Endothelial cell of umbilical vein (primary cell): Measurements from ENCODE around the gene PTGES3L. TPM values are rescaled to one million over a fixed set of nuclear protein-coding genes. Genes with fewer than 3 reads are reported as not detected.

ENCODE experiments used
- BruUV-seq: library from RNA; stranded (reverse); fragments of 400-500 nt; replicated peaks from 2 replicates; lab custom pipeline; 2021; lab: Mats Ljungman, UMichigan
- CTCF ChIA-PET: fragments of 300-600, 350-600 bp; sonication (Branson Sonifier 250); formaldehyde crosslinking; loops from one replicate; lab custom pipeline; 2021; ENCODE audit warnings: antibody characterized with exemption, inconsistent platforms; lab: Charles Lee
- POLR2A ChIA-PET: fragments of 300-600, 350-600 bp; sonication (Branson Sonifier 250); formaldehyde crosslinking; loops from one replicate; lab custom pipeline; 2021; ENCODE audit warnings: antibody characterized with exemption, inconsistent platforms; lab: Charles Lee
- DNase-seq: peaks from one replicate; pipeline ENCODE4 v3.0.0-alpha.2; 2011; ENCODE audit warnings: low read depth, low spot score
- FAIRE-seq: peaks from 2 replicates; lab custom pipeline; 2011; peaks lifted over from hg19 to GRCh38; lab: Jason Lieb, UNC
- H2AFZ ChIP-seq: 2 replicates; pipeline ENCODE4 v1.6.0; 2012; ENCODE audit warnings: low read depth, low read length, control low read depth, inconsistent platforms
- H3K27ac ChIP-seq: 2 replicates; pipeline ENCODE4 v1.5.1; 2011; ENCODE audit warnings: low read depth, mild to moderate bottlenecking, control low read depth, low read length, moderate library complexity; ENCODE audit not compliant: insufficient read depth
- H3K27me3 ChIP-seq, 2 experiments: 2 replicates each; pipeline versions ENCODE4 v1.6.0 to v1.6.1; 2011; ENCODE audit warnings: low read length in 2 of 2, mixed read lengths in 1 of 2; ENCODE audit not compliant: control insufficient read depth in 2 of 2, insufficient read depth in 2 of 2
- H3K36me3 ChIP-seq, 2 experiments: 2 replicates in 1 of 2; 3 replicates in 1 of 2; pipeline ENCODE4 v1.5.1; 2011; ENCODE audit warnings: low read length in 2 of 2, mild to moderate bottlenecking in 1 of 2, moderate library complexity in 1 of 2; ENCODE audit not compliant: control insufficient read depth in 2 of 2, insufficient read depth in 2 of 2; ENCODE audit errors: extremely low read depth in 1 of 2
- H3K4me1 ChIP-seq: 3 replicates; pipeline ENCODE4 v1.5.1; 2011; ENCODE audit warnings: mild to moderate bottlenecking, low read length; ENCODE audit not compliant: control insufficient read depth, insufficient read depth; ENCODE audit errors: extremely low read depth
- H3K4me2 ChIP-seq: 2 replicates; pipeline ENCODE4 v1.6.1; 2011; ENCODE audit warnings: low read length, control low read depth, mixed read lengths; ENCODE audit not compliant: insufficient read depth
- H3K4me3 ChIP-seq, 3 experiments: fragments of 200-600 bp in 1 of 3; sonication (generic), shearing (Covaris generic) in 1 of 3; replicated peaks in 1 of 3; 2 replicates each; pipeline ENCODE4 v1.5.1; 2011 to 2016; ENCODE audit warnings: control low read depth in 3 of 3, low read length in 3 of 3, mild to moderate bottlenecking in 2 of 3, inconsistent platforms in 1 of 3, low read depth in 1 of 3, moderate library complexity in 1 of 3; ENCODE audit not compliant: insufficient read depth in 1 of 3
- H3K79me2 ChIP-seq: 2 replicates; pipeline ENCODE4 v1.6.0; 2012; ENCODE audit warnings: low read length, inconsistent platforms; ENCODE audit not compliant: control insufficient read depth, insufficient read depth
- H3K9ac ChIP-seq: replicated peaks from 2 replicates; pipeline ENCODE3; 2011; ENCODE audit warnings: low read length, control low read depth; ENCODE audit not compliant: insufficient read depth; ENCODE audit errors: extremely low read depth
- H3K9me1 ChIP-seq: replicated peaks from 3 replicates; pipeline ENCODE4 v1.6.0; 2011; ENCODE audit warnings: mild to moderate bottlenecking, low read length; ENCODE audit not compliant: control insufficient read depth, insufficient read depth; ENCODE audit errors: extremely low read depth
- H3K9me3 ChIP-seq: replicated peaks from 2 replicates; pipeline ENCODE4 v1.5.1; 2012; ENCODE audit warnings: low read length, inconsistent platforms; ENCODE audit not compliant: control insufficient read depth, insufficient read depth
- H4K20me1 ChIP-seq: replicated peaks from 2 replicates; pipeline ENCODE3; 2011; ENCODE audit warnings: mild to moderate bottlenecking, low read length; ENCODE audit not compliant: control insufficient read depth, insufficient read depth; ENCODE audit errors: extremely low read depth
- EZH2 ChIP-seq: IDR thresholded peaks from 2 replicates; pipeline ENCODE4 v1.6.1; 2012; ENCODE audit warnings: borderline replicate concordance, low read depth, mild to moderate bottlenecking, moderate library complexity, low read length, inconsistent platforms; ENCODE audit not compliant: severe bottlenecking
- JUN ChIP-seq: IDR thresholded peaks from 2 replicates; pipeline ENCODE4 v1.6.1; 2011; ENCODE audit warnings: borderline replicate concordance, low read depth; ENCODE audit not compliant: insufficient read length, insufficient read depth
- MYC ChIP-seq: IDR thresholded peaks from one replicate; pipeline ENCODE4 v1.6.1; 2011; ENCODE audit warnings: mild to moderate bottlenecking, low read depth, low read length
- POLR2AphosphoS5 ChIP-seq: IDR thresholded peaks from 2 replicates; pipeline ENCODE4 v1.6.1; 2012; ENCODE audit warnings: low read depth, mild to moderate bottlenecking, control low read depth, low read length, moderate library complexity; ENCODE audit not compliant: insufficient read depth
- dilution Hi-C: fragments of 300-500 bp; cut with MboI; formaldehyde crosslinking; loops from one replicate; pipeline ENCODE4 v1.15.0; 2019; ENCODE audit warnings: low sequenced_read_pairs; ENCODE audit not compliant: extremely low pct_ligation_motif_present
- intact Hi-C: fragments of 100-400 bp; cut with micrococcal nuclease; formaldehyde crosslinking; loops from one replicate; pipeline ENCODE4 v1.10.0; 2022
- polyA plus RNA-seq, 4 experiments: library from polyadenylated mRNA; depleted of rRNA in 3 of 4; stranded (reverse) in 3 of 4; unstranded in 1 of 4; fragments of >200 nt; gene quantifications; 2 replicates each; pipeline versions ENCODE4 v1.2.1 to v1.2.3, GENCODE V29; 2011 to 2012; ENCODE audit warnings: missing spikeins in 1 of 4
- total RNA-seq: library from RNA; stranded (reverse); gene quantifications from 2 replicates; pipeline ENCODE4 v1.2.3, GENCODE V29; 2021
- TF ChIP-seq, protein P1 (sequence below), 2 donors: IDR thresholded peaks; 1 replicate in 1 of 2; 2 replicates in 1 of 2; pipeline ENCODE4 v1.5.1; 2011; ENCODE audit warnings: low read length in 2 of 2, mild to moderate bottlenecking in 2 of 2, moderate library complexity in 2 of 2, control low read depth in 1 of 2, inconsistent platforms in 1 of 2, low read depth in 1 of 2; ENCODE audit not compliant: insufficient read depth in 1 of 2; ENCODE audit errors: extremely low read depth in 1 of 2

PTGES3L gene
- total and polyA plus RNA-seq, 2 donors (not counting 3 experiments of a cell fraction or from before 2014, with no cell fraction given): 0.23 TPM; not detected in 1

DNA sequence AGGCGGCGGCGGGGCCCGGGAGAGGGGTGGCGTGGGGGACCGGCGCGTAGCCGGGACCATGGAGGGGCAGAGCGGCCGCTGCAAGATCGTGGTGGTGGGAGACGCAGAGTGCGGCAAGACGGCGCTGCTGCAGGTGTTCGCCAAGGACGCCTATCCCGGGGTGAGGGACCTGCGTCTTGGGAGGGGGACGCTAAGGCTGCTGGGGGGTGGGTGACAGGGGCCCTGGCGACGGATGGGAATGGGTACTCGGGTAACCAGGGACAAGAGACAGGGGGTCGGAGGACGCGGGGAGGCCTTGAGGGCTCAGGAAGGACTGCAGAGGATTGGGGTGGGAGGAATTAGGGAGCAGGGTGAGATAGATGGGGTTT lies 45.4 kb upstream of the PTGES3L start:
- Histone ChIP-seq H3K79me2 (peaks cover 11% of the 10 kb centered on the region), H3K27ac (no peak overlapping the region), H2AFZ (peak overlapping the region; percentile 74), H3K4me1 (peaks cover 6% of the 10 kb centered on the region), H3K4me2 (no peak overlapping the region), H3K27me3 (no peaks in the 10 kb centered on the region), H3K9ac (no peak overlapping the region), H3K4me3 (peak overlapping the region in 1 of 3 experiments; percentile 53), H3K9me1 (no peaks in the 10 kb centered on the region), H3K9me3 (no peaks in the 10 kb centered on the region), H4K20me1 (no peaks in the 10 kb centered on the region), H3K36me3 (no peaks in the 10 kb centered on the region)
- TF ChIP-seq JUN: no peak
- POLR2A ChIA-PET: interaction anchor here (1.6 kb wide), 1 partner anchor 291 kb away, joined by 21 read pairs; no protein-coding TSS in a partner anchor
- BruUV-seq: no TSS peak
- dilution Hi-C loops (no loop called here), intact Hi-C loops (loop anchor here (2.0 kb wide), 1 partner anchor 100 kb away; the partner anchor contains the start of gene BRCA1)
- DNase-seq: no peak
- CTCF ChIA-PET: interaction anchor here (1.1 to 3.4 kb wide), 5 partner anchors 27 to 314 kb away, joined by 3 to 20 read pairs (median 9); partner anchors contain the start of gene RPL27
- FAIRE-seq: no peak

DNA sequence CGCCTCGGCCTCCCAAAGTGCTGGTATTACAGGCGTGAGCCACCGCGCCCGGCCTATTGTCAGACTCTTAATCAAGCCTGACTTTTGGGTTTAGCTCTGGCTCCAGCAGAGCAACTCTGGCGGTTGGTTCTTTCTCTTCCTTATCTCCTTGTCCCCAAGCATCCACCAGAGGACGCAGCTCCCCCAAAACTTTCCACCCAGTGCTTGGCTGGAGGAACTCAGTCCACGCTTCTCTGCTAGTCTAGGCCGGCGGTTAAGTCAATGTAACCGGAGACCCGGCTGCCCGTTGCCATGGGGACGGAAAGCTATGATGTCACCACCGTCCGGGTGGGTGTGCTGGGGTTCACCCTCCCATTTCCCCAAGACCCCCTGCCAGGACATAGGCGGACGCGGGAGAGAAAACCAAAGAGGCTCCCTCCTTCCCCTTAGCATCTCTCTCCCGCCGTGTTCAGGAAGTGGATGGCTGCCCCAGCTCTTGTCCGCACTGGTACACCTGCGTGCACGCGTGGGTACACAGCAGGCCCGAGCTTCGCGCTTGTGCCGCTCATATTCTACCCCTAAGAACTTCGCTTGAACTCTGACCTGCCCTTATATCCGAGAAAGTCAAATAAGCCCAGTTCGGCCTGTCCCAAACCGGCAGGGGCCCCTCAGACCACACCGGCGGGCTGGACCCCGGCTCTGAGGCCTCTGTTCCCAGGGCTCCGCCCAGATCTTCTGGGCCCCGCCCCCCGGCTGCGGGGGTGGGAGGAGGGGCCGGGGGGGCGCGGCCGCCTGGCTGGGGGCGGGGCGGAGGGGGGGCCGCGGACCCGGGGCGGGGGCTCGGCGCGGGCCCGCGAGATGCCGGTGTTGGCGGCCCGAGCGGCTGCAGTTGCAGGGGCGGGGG lies 44.8 kb upstream of the PTGES3L start, which contains the start of gene RND2:
Gene RND2 (plus strand): TSS at position 825 of the 883 bp plus-strand sequence. CDS start 117 bp downstream, outside the sequence.
- Histone ChIP-seq H3K36me3 (no peaks in the 10 kb centered on the region), H3K27ac (peak within 1 kb of the TSS; percentile 13), H3K79me2 (peaks cover 18% of the 10 kb centered on the region), H3K4me2 (peak within 1 kb of the TSS; percentile 82), H3K27me3 (no peaks in the 10 kb centered on the region), H3K9ac (peak within 1 kb of the TSS; percentile 62), H4K20me1 (no peaks in the 10 kb centered on the region), H3K9me1 (no peaks in the 10 kb centered on the region), H3K9me3 (no peaks in the 10 kb centered on the region), H2AFZ (peak within 1 kb of the TSS; percentile 89), H3K4me3 (peak within 1 kb of the TSS; percentile 32 to 59 (median 53)), H3K4me1 (peaks cover 12% of the 10 kb centered on the region)
- FAIRE-seq (peak; percentile 95), DNase-seq (peak; percentile 93)
- TF ChIP-seq, protein P1, sequence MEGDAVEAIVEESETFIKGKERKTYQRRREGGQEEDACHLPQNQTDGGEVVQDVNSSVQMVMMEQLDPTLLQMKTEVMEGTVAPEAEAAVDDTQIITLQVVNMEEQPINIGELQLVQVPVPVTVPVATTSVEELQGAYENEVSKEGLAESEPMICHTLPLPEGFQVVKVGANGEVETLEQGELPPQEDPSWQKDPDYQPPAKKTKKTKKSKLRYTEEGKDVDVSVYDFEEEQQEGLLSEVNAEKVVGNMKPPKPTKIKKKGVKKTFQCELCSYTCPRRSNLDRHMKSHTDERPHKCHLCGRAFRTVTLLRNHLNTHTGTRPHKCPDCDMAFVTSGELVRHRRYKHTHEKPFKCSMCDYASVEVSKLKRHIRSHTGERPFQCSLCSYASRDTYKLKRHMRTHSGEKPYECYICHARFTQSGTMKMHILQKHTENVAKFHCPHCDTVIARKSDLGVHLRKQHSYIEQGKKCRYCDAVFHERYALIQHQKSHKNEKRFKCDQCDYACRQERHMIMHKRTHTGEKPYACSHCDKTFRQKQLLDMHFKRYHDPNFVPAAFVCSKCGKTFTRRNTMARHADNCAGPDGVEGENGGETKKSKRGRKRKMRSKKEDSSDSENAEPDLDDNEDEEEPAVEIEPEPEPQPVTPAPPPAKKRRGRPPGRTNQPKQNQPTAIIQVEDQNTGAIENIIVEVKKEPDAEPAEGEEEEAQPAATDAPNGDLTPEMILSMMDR (IDR thresholded peaks at IDR 0.05; ENCODE audit: extremely low read depth in 1 of 2, insufficient read depth in 1 of 2, low read depth in 1 of 2, low read length in 2 of 2): peak; percentile 57 to 82
- TF ChIP-seq EZH2: no peak
- no peak for TF ChIP-seq MYC
- no peak for TF ChIP-seq POLR2AphosphoS5
- intact Hi-C loops: loop anchor here (1.0 to 2.0 kb wide), 3 partner anchors 100 to 188 kb away; partner anchors contain the start of gene BRCA1
- BruUV-seq: no TSS peak
- dilution Hi-C loops: no loop called here
- POLR2A ChIA-PET: interaction anchor here (0.8 to 1.6 kb wide), 6 partner anchors 27 to 343 kb away, joined by 3 to 21 read pairs (median 5); no protein-coding TSS in a partner anchor
- CTCF ChIA-PET: interaction anchor here (0.7 to 3.4 kb wide), 32 partner anchors 9 to 459 kb away, joined by 3 to 27 read pairs (median 4); partner anchors contain the start of genes BRCA1, DHX8, IFI35 and NBR1
